Gastrocnemius medialis (tissue), 4 donors: ENCODE results near the gene DDX18. TPM values are rescaled to one million over a fixed set of nuclear protein-coding genes. Genes with fewer than 3 reads are reported as not detected.
A peak's percentile ranks its signal among the peaks of the same experiment; 100 is the strongest.

Source experiments
- ATAC-seq, 2 donors: fragments of 150-250 bp; one replicate each; pipeline ENCODE4 v1.9.1; 2016
- DNase-seq, 2 donors: peaks; one replicate each; pipeline ENCODE4 v3.0.0-alpha.2; 2019
- H3K27ac ChIP-seq, 4 donors: fragments of 200-600 bp; sonication (generic); 1 replicate in 1 of 4; 2 replicates in 3 of 4; pipeline ENCODE4 v1.5.1; 2016 to 2018; ENCODE audit warnings: mild to moderate bottlenecking in 2 of 4, moderate library complexity in 1 of 4
- H3K27me3 ChIP-seq, 3 donors: fragments of 200-600 bp; sonication (generic) in 2 of 3; 1 replicate in 1 of 3; 2 replicates in 2 of 3; pipeline versions ENCODE4 v1.5.1 to v1.6.0; 2016 to 2019; ENCODE audit warnings: mild to moderate bottlenecking in 1 of 3, moderate library complexity in 1 of 3
- H3K36me3 ChIP-seq, 2 donors: fragments of 200-600 bp; sonication (generic) in 1 of 2; one replicate each; pipeline ENCODE4 v1.5.1; 2017 to 2018
- H3K4me1 ChIP-seq, 2 donors: fragments of 200-600 bp; sonication (generic) in 1 of 2; one replicate each; pipeline ENCODE4 v1.5.1; 2016 to 2017; ENCODE audit warnings: mild to moderate bottlenecking in 2 of 2
- H3K4me3 ChIP-seq, 4 donors: fragments of 200-600 bp; sonication (generic) in 3 of 4; 1 replicate in 1 of 4; 2 replicates in 3 of 4; pipeline ENCODE4 v1.5.1; 2016 to 2019; ENCODE audit warnings: mild to moderate bottlenecking in 2 of 4
- H3K9me3 ChIP-seq, 3 donors: fragments of 200-600 bp; sonication (generic) in 2 of 3; 1 replicate in 1 of 3; 2 replicates in 2 of 3; pipeline ENCODE4 v1.5.1; 2016 to 2019
- POLR2A ChIP-seq, 2 donors: fragments of 450-650 bp; IDR thresholded peaks; one replicate each; pipeline ENCODE4 v1.6.1; 2017; ENCODE audit warnings: antibody characterized with exemption in 2 of 2, mild to moderate bottlenecking in 2 of 2, moderate library complexity in 2 of 2
- in situ Hi-C, 4 donors: fragments of 200-750 bp; cut with MboI; loops; one replicate each; pipeline versions ENCODE4 v1.15.0 to v1.8.0; 2017; ENCODE audit warnings: low sequenced_read_pairs in 4 of 4
- intact Hi-C: fragments of 100-400 bp; cut with DNase I; formaldehyde crosslinking; loops from one replicate; pipeline ENCODE4 v1.15.1; 2023; ENCODE audit warnings: low total_unique reads
- total RNA-seq, 4 donors: library from RNA; depleted of rRNA; stranded (reverse); fragments of >200 nt; gene quantifications; one replicate each; pipeline versions ENCODE4 v1.1.0 to v1.2.3, GENCODE V29; 2016
- TF ChIP-seq, protein P1 (sequence below), 5 experiments: fragments of 450-650 bp in 3 of 5; fragments of 200-600 bp in 2 of 5; sonication (generic) in 2 of 5; IDR thresholded peaks in 4 of 5; conservative IDR thresholded peaks in 1 of 5; 1 replicate in 4 of 5; 2 replicates in 1 of 5; pipeline ENCODE4 v1.5.1; 2016 to 2019; ENCODE audit warnings: antibody characterized with exemption in 5 of 5, mild to moderate bottlenecking in 3 of 5, moderate library complexity in 3 of 5

DDX18 gene
- total RNA-seq, 4 donors from 2014 or later = 21.8 to 37.1 (median 24.7) TPM

DNA sequence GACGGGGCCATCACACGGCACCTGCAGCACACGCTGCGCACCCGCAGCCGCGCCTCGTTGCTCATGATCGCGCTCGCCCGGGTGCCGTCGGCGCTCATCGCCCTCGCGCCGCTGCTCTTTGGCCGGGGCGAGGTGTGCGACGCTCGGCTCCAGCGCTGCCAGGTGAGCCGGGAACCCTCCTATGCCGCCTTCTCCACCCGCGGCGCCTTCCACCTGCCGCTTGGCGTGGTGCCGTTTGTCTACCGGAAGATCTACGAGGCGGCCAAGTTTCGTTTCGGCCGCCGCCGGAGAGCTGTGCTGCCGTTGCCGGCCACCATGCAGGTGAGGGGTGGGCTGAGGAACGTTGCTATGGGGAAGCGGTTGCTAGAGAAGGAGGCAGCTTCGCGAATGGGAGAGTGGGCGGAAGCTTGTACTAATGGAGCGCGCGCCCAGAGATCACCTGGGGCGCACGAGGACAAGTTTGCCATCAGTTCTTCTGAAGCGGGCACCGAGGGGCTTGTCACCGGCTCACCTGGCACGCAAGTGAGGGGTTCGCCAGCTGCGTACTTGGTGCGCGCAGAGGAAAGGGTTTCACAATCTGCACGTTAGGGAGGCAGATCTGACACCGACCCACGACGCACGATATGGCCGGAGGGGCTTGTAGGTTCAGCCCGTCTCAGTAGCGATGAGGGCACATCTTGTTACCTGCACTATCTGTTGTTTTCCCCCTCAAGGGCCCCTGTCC is 45.6 kb downstream of the DDX18 start:
- Histone ChIP-seq H3K36me3 (no peaks in the 10 kb centered on the region), H3K4me3 (peak overlapping the region in 1 of 4 donors; percentile 35), H3K9me3 (no peaks in the 10 kb centered on the region), H3K4me1 (no peaks in the 10 kb centered on the region), H3K27me3 (peaks cover 0 to 20% (median 17%) of the 10 kb centered on the region in 3 donors), H3K27ac (no peak overlapping the region)
- no peak for ATAC-seq
- no peak for TF ChIP-seq POLR2A (IDR thresholded peaks at IDR 0.05)
- TF ChIP-seq, protein P1, sequence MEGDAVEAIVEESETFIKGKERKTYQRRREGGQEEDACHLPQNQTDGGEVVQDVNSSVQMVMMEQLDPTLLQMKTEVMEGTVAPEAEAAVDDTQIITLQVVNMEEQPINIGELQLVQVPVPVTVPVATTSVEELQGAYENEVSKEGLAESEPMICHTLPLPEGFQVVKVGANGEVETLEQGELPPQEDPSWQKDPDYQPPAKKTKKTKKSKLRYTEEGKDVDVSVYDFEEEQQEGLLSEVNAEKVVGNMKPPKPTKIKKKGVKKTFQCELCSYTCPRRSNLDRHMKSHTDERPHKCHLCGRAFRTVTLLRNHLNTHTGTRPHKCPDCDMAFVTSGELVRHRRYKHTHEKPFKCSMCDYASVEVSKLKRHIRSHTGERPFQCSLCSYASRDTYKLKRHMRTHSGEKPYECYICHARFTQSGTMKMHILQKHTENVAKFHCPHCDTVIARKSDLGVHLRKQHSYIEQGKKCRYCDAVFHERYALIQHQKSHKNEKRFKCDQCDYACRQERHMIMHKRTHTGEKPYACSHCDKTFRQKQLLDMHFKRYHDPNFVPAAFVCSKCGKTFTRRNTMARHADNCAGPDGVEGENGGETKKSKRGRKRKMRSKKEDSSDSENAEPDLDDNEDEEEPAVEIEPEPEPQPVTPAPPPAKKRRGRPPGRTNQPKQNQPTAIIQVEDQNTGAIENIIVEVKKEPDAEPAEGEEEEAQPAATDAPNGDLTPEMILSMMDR (IDR thresholded peaks at IDR 0.05 in 4 of 5, conservative IDR thresholded peaks at IDR 0.05 in 1 of 5) = no peak
- no peak for DNase-seq
- intact Hi-C loops (no loop called here), in situ Hi-C loops (no loop called here)

DNA sequence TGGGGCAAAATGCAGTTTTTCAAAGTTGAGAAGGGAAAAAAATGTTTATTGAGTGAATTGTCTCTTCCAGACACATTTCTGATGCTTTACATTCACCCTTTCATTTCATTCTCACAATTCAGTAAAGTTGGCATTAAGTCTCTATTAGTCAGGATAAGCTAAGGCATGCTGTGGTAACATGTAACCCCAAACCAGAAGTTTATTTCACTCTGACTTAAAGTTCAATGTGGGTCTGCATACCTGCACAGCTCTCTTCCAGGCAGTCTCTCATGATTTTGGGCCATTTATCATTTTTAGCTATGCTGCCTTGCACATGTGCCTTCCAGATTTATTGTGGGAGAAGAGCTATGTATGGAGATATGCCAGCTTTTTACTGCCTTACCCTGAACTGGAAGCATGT is 48.0 kb downstream of the DDX18 start:
- H3K9me3 ChIP-seq = no peaks in the 10 kb centered on the region
- no peak overlapping the region for H3K27ac ChIP-seq
- in situ Hi-C loops = no loop called here
- DNase-seq (no peak), ATAC-seq (no peak)
- TF ChIP-seq, protein P1 (IDR thresholded peaks at IDR 0.05 in 4 of 5, conservative IDR thresholded peaks at IDR 0.05 in 1 of 5) = no peak
- no peak for TF ChIP-seq POLR2A (IDR thresholded peaks at IDR 0.05)
- intact Hi-C loops = no loop called here
- H3K27me3 ChIP-seq = peaks cover 0 to 17% (median 16%) of the 10 kb centered on the region in 3 donors
- no peaks in the 10 kb centered on the region for H3K36me3 ChIP-seq
- H3K4me3 ChIP-seq = no peak overlapping the region
- H3K4me1 ChIP-seq = no peaks in the 10 kb centered on the region

DNA sequence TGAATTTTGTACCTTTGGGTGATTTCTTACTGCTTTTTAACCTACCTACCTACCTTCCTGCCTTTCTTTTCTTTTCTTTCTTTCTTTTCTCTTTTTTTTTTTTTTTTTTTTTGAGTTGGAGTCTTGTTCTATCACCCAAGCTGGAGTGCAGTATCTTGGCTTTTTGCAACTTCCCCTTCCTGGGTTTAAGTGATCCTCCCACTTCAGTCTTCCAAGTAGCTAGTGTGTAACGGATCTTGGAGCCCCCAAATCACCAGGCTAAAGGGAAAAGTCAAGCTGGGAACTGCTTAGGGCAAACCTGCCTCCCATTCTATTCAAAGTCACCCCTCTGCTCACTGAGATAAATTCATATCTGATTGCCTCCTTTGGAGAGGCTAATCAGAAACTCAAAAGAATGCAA is 61.3 kb downstream of the DDX18 start:
- no peaks in the 10 kb centered on the region for H3K4me1 ChIP-seq
- no peak overlapping the region for H3K4me3 ChIP-seq
- TF ChIP-seq, protein P1 (IDR thresholded peaks at IDR 0.05 in 4 of 5, conservative IDR thresholded peaks at IDR 0.05 in 1 of 5) = no peak
- TF ChIP-seq POLR2A (IDR thresholded peaks at IDR 0.05) = no peak
- no peaks in the 10 kb centered on the region for H3K27me3 ChIP-seq
- intact Hi-C loops = no loop called here
- H3K36me3 ChIP-seq = no peaks in the 10 kb centered on the region
- H3K9me3 ChIP-seq = no peaks in the 10 kb centered on the region
- DNase-seq (no peak), ATAC-seq (no peak)
- in situ Hi-C loops = no loop called here
- no peak overlapping the region for H3K27ac ChIP-seq

DNA sequence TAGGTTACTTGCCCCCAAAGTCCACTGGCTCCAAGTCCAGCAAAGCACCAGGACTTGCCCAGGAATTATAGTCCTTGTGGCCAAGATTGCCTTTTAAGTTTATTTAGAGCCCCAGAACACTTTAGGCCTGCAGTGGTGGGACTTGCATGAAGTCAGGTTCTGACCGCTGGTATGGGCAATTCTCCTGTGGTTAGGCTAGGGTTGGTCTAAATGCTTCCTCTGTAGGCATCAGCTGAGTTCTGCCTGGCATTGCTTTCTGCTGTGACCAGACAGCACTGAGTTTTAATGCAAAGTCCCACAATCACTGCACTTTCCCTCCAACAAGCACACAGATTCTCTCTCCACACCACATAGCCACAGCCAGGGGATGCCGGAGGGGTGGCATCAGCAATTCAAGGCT is 64.5 kb downstream of the DDX18 start:
- Histone ChIP-seq H3K9me3 (no peaks in the 10 kb centered on the region), H3K4me3 (no peak overlapping the region), H3K27ac (no peak overlapping the region), H3K36me3 (no peaks in the 10 kb centered on the region), H3K4me1 (no peaks in the 10 kb centered on the region), H3K27me3 (no peaks in the 10 kb centered on the region)
- no peak for ATAC-seq
- in situ Hi-C loops (no loop called here), intact Hi-C loops (no loop called here)
- no peak for DNase-seq
- TF ChIP-seq, protein P1 (IDR thresholded peaks at IDR 0.05 in 4 of 5, conservative IDR thresholded peaks at IDR 0.05 in 1 of 5) = no peak
- no peak for TF ChIP-seq POLR2A (IDR thresholded peaks at IDR 0.05)

Other genes starting within 250 kb of the DDX18 start
- gene CCDC93, start 199.4 kb downstream of the DDX18 start, total RNA-seq = 10 to 100 TPM in 3 of 4 donors, 1 to 10 TPM in 1; 9.6 to 13.6 (median 12.8) TPM